GM12801 (cell line): ENCODE measurements around the gene TRPC3.

Experiments
- TF ChIP-seq, protein P1 (sequence below): IDR thresholded peaks from one replicate; pipeline ENCODE4 v1.5.1; 2011; ENCODE audit warnings: control low read depth; ENCODE audit not compliant: insufficient read length; ENCODE audit errors: extremely low read depth

The TRPC3 gene

DNA sequence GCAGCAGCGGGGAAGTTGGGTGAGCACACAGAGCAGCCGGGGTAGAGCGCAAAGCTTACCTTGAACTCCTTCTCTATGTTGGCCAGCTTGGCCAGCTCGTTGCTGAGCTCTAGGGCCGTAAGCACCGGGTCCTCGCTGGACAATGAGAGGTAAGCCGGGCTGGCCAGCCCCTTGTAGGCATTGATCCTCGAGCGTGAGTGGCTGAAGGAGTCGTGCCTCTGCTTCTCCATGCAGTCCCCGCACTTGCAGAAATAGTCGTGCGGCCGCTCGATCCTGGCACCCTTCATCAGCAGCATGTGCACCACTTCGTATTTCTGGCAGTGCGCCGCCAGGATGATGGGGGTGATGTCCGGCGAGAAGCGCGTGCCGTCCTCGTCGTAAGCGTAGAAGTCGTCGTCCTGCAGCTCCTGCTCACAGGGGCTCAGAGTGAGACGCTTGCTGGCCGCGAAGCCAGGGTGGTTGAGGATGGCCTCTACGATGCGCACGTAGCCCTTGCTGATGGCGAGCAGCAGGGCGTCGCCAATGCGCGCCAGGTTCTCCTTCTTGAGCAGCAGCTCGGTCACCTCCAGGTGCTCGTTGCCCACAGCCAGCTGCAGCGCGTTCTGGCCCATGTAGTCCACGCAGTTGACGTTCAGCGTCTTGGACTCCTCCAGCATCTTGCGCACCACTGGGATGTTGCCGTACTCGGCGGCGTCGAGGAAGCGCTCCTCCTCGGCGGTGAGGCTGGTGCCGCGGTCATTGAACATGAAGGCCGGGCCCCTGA lies 19.5 kb downstream of the TRPC3 start:
- TF ChIP-seq, protein P1, sequence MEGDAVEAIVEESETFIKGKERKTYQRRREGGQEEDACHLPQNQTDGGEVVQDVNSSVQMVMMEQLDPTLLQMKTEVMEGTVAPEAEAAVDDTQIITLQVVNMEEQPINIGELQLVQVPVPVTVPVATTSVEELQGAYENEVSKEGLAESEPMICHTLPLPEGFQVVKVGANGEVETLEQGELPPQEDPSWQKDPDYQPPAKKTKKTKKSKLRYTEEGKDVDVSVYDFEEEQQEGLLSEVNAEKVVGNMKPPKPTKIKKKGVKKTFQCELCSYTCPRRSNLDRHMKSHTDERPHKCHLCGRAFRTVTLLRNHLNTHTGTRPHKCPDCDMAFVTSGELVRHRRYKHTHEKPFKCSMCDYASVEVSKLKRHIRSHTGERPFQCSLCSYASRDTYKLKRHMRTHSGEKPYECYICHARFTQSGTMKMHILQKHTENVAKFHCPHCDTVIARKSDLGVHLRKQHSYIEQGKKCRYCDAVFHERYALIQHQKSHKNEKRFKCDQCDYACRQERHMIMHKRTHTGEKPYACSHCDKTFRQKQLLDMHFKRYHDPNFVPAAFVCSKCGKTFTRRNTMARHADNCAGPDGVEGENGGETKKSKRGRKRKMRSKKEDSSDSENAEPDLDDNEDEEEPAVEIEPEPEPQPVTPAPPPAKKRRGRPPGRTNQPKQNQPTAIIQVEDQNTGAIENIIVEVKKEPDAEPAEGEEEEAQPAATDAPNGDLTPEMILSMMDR: no peak

DNA sequence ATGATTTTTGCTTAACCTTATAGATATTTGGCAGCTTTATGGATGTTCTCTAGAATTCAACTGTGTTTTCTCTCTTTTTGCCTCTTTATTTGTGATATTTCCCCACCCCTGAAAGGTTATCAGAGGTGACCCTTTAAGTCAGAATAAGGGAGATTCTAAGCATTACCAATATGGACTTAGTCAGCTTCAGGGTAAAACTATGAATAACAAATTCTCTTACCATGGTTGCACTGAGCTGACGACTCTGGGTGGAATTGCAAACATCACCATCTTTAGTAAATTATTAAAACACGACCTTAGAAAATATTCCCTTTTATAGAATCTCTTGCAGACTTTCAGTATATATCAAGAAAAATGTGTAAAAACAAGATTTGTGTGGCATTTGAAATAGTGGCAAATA lies 21.6 kb downstream of the TRPC3 start:
- TF ChIP-seq, protein P1: no peak

DNA sequence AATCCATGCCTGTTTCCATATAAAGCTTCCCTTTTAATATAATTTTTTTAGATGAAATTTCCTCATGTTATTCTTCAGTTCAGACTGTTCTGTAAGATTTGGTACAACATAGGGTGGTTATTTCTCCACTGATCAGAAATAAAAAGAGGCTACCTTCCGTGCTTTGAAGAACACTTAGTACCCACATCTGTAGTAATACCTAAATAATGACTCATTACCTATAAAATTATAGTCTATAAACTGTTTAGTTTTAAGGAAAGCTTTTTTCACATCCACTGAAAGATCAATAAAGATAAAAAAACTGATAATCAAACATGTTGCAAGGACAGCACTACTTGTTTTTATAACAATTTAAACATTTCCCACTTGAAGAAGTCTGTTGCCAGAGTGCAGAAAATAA lies 23.9 kb downstream of the TRPC3 start:
- TF ChIP-seq, protein P1: no peak

DNA sequence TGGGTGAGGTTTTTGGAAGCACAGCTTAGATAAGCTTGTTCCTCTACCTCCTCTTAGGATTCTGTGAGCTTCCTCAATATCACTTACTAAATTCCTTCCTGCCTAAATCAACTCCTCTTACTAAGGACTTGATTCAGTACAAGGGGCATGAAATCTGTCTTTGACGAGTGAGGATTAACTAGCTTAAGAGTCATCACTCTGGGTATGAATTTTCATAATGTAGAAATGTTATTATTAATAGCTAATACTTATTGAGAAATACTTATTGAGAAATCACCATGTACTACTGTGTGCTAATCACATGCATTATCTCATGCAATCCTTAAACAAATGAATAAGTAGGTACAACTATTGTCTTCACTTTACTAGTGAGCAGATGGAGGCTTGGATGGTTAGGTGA lies 28.6 kb downstream of the TRPC3 start:
- TF ChIP-seq, protein P1: no peak

DNA sequence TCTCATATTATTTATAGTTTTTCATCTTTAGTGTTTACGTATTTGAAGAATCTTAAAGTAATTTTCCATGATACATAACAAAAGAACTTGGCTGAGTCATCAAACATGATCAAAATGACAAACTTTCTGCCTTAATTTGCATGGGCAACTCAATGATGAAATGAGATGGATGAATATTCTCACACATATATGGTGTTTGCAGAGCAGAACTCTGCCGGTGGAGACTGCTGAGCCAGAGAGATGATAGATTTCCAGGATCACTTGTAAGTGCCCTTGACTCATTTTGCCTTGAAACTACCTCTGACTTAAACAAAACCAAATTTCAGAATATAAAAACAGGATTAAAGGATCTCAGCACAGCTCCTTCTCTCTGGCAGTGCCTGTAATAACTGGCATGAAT lies 38.2 kb downstream of the TRPC3 start:
- TF ChIP-seq, protein P1: no peak

DNA sequence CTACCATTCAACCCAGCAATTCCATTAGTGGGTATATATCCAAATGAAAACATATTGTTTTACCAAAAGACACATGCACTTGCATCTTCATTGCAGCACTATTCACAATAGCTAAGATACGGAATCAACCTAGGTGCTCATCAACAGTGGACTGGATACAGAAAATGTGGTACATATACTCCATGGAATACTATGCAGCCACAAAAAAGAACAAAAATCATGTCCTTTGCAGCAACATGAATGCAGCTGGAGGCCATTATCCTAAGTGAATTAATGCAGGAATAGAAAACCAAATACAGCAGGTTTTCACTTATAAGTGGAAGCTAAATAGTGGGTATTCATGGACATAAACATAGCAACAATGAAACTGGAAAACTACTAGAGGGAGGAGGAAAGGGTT lies 43.5 kb downstream of the TRPC3 start:
- TF ChIP-seq, protein P1: no peak

DNA sequence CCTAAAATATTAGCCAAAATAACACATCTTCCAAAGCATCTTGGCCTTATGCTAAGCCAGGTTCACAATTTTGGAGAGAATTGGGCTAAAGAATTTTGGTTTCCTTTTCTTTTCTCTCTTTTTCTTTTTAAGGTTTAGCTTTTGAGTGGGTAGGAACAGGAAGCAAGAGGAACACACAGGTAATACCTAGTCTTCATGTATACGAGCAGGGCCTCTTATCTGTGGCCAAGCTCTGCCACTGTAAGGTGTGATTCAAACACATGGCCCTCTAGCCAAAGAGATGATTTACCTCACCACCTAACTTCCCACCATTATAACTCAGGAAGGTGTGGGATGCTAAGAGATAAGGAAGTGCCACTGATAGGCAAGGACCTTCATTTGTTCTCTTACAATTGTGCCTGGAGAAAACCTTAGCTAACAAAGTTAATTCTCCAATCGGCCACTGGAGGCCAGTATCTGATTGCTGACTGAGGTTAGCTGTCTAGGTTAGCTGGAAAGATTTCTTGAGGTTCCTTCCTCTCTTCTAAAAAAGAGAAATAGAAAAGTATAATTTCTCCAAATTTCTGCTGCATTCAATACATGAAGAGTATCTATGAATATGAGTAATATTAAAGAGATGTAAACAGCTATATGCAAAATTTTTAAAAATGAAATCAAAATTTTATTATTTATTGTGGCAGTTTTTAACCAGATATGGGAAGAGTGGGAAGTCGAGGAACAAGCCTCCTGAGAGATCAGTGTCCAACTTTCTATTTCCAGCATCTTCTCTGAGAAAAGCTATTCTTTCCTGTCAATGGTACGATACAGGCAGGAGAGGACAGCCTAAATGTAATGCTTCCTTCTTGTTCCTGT lies 51.5 kb downstream of the TRPC3 start:
- TF ChIP-seq, protein P1: no peak
